GM12878 (cell line): ENCODE data around the gene APLP2.

ENCODE experiments used
- CEBPB ChIP-seq, 2 experiments: fragments of 150-350 bp in 1 of 2; IDR thresholded peaks; 2 replicates each; pipeline ENCODE4 v1.6.1; 2012 to 2014; ENCODE audit warnings: low read depth in 2 of 2, low read length in 2 of 2, borderline replicate concordance in 1 of 2, inconsistent platforms in 1 of 2
- EP300 ChIP-seq, 2 experiments: fragments of 150-350 bp in 1 of 2; IDR thresholded peaks; 2 replicates each; pipeline ENCODE4 v1.6.1; 2011 to 2012; ENCODE audit warnings: low read depth in 2 of 2, low read length in 2 of 2, borderline replicate concordance in 1 of 2, improper control_type of control experiment in 1 of 2, inconsistent platforms in 1 of 2; ENCODE audit not compliant: control insufficient read depth in 1 of 2
- FOXM1 ChIP-seq: IDR thresholded peaks from 2 replicates; pipeline ENCODE4 v1.6.1; 2012; ENCODE audit warnings: low read depth, mild to moderate bottlenecking, inconsistent platforms, low read length, moderate library complexity
- RAD21 ChIP-seq: IDR thresholded peaks from 2 replicates; pipeline ENCODE4 v1.6.1; 2011; ENCODE audit warnings: mild to moderate bottlenecking, low read depth, low read length, moderate library complexity; ENCODE audit not compliant: insufficient read depth
- RFX5 ChIP-seq: IDR thresholded peaks from 2 replicates; pipeline ENCODE4 v1.6.1; 2011; ENCODE audit warnings: low read depth, low read length, improper control_type of control experiment
- SMAD1 ChIP-seq: fragments of 450-650 bp; IDR thresholded peaks from 2 replicates; pipeline ENCODE4 v1.6.1; 2018; ENCODE audit warnings: mild to moderate bottlenecking, low read depth; ENCODE audit not compliant: partially characterized antibody
- SREBF1 ChIP-seq: IDR thresholded peaks from 2 replicates; pipeline ENCODE4 v1.6.1; 2012; ENCODE audit warnings: mild to moderate bottlenecking, low read length
- ZBTB33 ChIP-seq: fragments of 450-650 bp; IDR thresholded peaks from 2 replicates; pipeline ENCODE4 v1.6.1; 2017; ENCODE audit warnings: mild to moderate bottlenecking

- TF ChIP-seq CEBPB (IDR thresholded peaks at IDR 0.05; ENCODE audit: borderline replicate concordance in 1 of 2, low read depth in 2 of 2, low read length in 2 of 2), result no peak
- no peak for TF ChIP-seq RAD21
- TF ChIP-seq SMAD1, result no peak
- no peak for TF ChIP-seq FOXM1
- TF ChIP-seq ZBTB33, result no peak
- TF ChIP-seq RFX5, result no peak
- TF ChIP-seq SREBF1, result no peak
- TF ChIP-seq EP300 (IDR thresholded peaks at IDR 0.05; ENCODE audit: borderline replicate concordance in 1 of 2, control insufficient read depth in 1 of 2, low read depth in 2 of 2, low read length in 2 of 2), result no peak
Observed at GRCh38 chr11:130188047-130188446, 118.4 kb downstream of the APLP2 start.
